PC-3 (cell line): ENCODE measurements around the gene MRPS14. TPM values are rescaled to one million over a fixed set of nuclear protein-coding genes. Genes with fewer than 3 reads are reported as not detected.

ENCODE experiments used
- ATAC-seq: fragments of 200-7000 bp; cut with Tn5 transposase; 2 replicates; pipeline ENCODE4 v1.9.1; 2020; ENCODE audit warnings: mild to moderate bottlenecking, moderate library complexity
- BruUV-seq: library from RNA; stranded (reverse); fragments of 400-500 nt; replicated peaks from 2 replicates; lab custom pipeline; 2021; lab: Mats Ljungman, UMichigan
- CTCF ChIA-PET: fragments of 300-600 bp; sonication (Branson Sonifier 250); formaldehyde crosslinking; loops from one replicate; lab custom pipeline; 2022; ENCODE audit warnings: antibody characterized with exemption; lab: Charles Lee
- POLR2A ChIA-PET: fragments of 300-600 bp; sonication (Branson Sonifier 250); formaldehyde crosslinking; loops from one replicate; lab custom pipeline; 2022; ENCODE audit warnings: antibody characterized with exemption; ENCODE audit not compliant: unreplicated experiment; lab: Charles Lee
- DNase-seq: peaks from one replicate; pipeline ENCODE4 v3.0.0-alpha.2; 2015
- H2AFZ ChIP-seq: fragments of 300-600 bp; sonication (generic); 2 replicates; pipeline ENCODE4 v1.6.0; 2016; ENCODE audit warnings: antibody characterized with exemption, low read length
- H3F3A ChIP-seq: fragments of 300-600 bp; sonication (generic); one replicate; pipeline ENCODE4 v1.6.0; 2017; ENCODE audit warnings: antibody characterized with exemption, low read length, control low read depth, mild to moderate bottlenecking; ENCODE audit not compliant: unreplicated experiment
- H3K27ac ChIP-seq: fragments of 300-600 bp; sonication (generic); 2 replicates; pipeline ENCODE4 v1.5.1; 2016; ENCODE audit warnings: mild to moderate bottlenecking, low read length
- H3K27me3 ChIP-seq: fragments of 300-600 bp; sonication (generic); 2 replicates; pipeline ENCODE4 v1.6.1; 2016; ENCODE audit warnings: low read length, mixed read lengths
- H3K36me3 ChIP-seq: fragments of 300-600 bp; sonication (generic); 2 replicates; pipeline ENCODE4 v1.6.1; 2016; ENCODE audit warnings: low read depth, mixed run types, low read length, mixed read lengths
- H3K4me1 ChIP-seq: fragments of 300-600 bp; sonication (generic); 2 replicates; pipeline ENCODE4 v1.5.1; 2016; ENCODE audit warnings: low read length; ENCODE audit not compliant: insufficient read depth
- H3K4me2 ChIP-seq: fragments of 300-600 bp; sonication (generic); 2 replicates; pipeline ENCODE4 v1.6.0; 2016; ENCODE audit warnings: low read length
- H3K4me3 ChIP-seq: fragments of 300-600 bp; sonication (generic); 2 replicates; pipeline ENCODE4 v1.5.1; 2016; ENCODE audit warnings: mild to moderate bottlenecking, low read length, mixed read lengths
- H3K79me2 ChIP-seq: fragments of 300-600 bp; sonication (generic); 2 replicates; pipeline ENCODE4 v1.6.1; 2017; ENCODE audit warnings: low read length, mixed read lengths
- H3K9ac ChIP-seq: fragments of 300-600 bp; sonication (generic); 2 replicates; pipeline ENCODE4 v1.6.0; 2016; ENCODE audit warnings: mild to moderate bottlenecking, low read length
- H3K9me2 ChIP-seq: fragments of 300-600 bp; sonication (generic); replicated peaks from 2 replicates; pipeline ENCODE4 v1.6.1; 2016; ENCODE audit warnings: mixed run types, low read length, mixed read lengths
- H3K9me3 ChIP-seq: fragments of 300-600 bp; sonication (generic); 2 replicates; pipeline ENCODE4 v1.6.1; 2016; ENCODE audit warnings: low read length, mixed read lengths
- H4K20me1 ChIP-seq: fragments of 300-600 bp; sonication (generic); 2 replicates; pipeline ENCODE4 v1.6.1; 2016; ENCODE audit warnings: low read length, mixed read lengths
- CTCF ChIP-seq: fragments of 300-600 bp; sonication (generic); conservative IDR thresholded peaks from 2 replicates; pipeline ENCODE4 v1.5.1; 2017; ENCODE audit warnings: antibody characterized with exemption, low read depth, mild to moderate bottlenecking, low read length
- EZH2 ChIP-seq: fragments of 300-600 bp; sonication (generic); IDR thresholded peaks from one replicate; pipeline ENCODE4 v1.6.1; 2017; ENCODE audit warnings: antibody characterized with exemption, mild to moderate bottlenecking, low read length; ENCODE audit not compliant: unreplicated experiment
- EZH2phosphoT487 ChIP-seq: fragments of 300-600 bp; sonication (generic); IDR thresholded peaks from 2 replicates; pipeline ENCODE4 v1.6.1; 2018; ENCODE audit warnings: mild to moderate bottlenecking, antibody characterized with exemption, low read length, borderline replicate concordance
- intact Hi-C: fragments of 100-400 bp; cut with micrococcal nuclease; formaldehyde crosslinking; loops from 2 replicates; pipeline ENCODE4 v1.9.0; 2023
- total RNA-seq: library from RNA; depleted of rRNA; stranded (reverse); fragments of >200 nt; gene quantifications from 2 replicates; pipeline ENCODE4 v1.2.3, GENCODE V29; 2014

Gene MRPS14
- total RNA-seq, 1 experiment from 2014 or later: 21.8 TPM

- H3K9me2 ChIP-seq: no peaks in the 10 kb centered on the region
- no peaks in the 10 kb centered on the region for H3K36me3 ChIP-seq
- no peaks in the 10 kb centered on the region for H3K27me3 ChIP-seq
- no TSS peak for BruUV-seq
- H3K4me2 ChIP-seq: no peak overlapping the region
- peaks cover 39% of the 10 kb centered on the region for H3K4me1 ChIP-seq
- no peak overlapping the region for H3K9ac ChIP-seq
- CTCF ChIA-PET: no interaction called here
- no peaks in the 10 kb centered on the region for H4K20me1 ChIP-seq
- TF ChIP-seq CTCF (no peak), EZH2phosphoT487 (no peak), EZH2 (no peak)
- DNase-seq: peak; percentile 69
- no peak for ATAC-seq
- no peak overlapping the region for H3K4me3 ChIP-seq
- H3K9me3 ChIP-seq: no peaks in the 10 kb centered on the region
- no peaks in the 10 kb centered on the region for H3F3A ChIP-seq
- intact Hi-C loops: no loop called here
- H3K27ac ChIP-seq: no peak overlapping the region
- H3K79me2 ChIP-seq: no peaks in the 10 kb centered on the region
- no peak overlapping the region for H2AFZ ChIP-seq
- POLR2A ChIA-PET: no interaction called here
Measured at GRCh38 chr1:174966008-174966572, 57.1 kb downstream of the MRPS14 start.

- Histone ChIP-seq H3K4me2 (no peak overlapping the region), H3K36me3 (no peaks in the 10 kb centered on the region), H3K9me2 (no peaks in the 10 kb centered on the region), H3K9ac (no peak overlapping the region), H3K27me3 (no peaks in the 10 kb centered on the region), H4K20me1 (no peaks in the 10 kb centered on the region), H3K79me2 (no peaks in the 10 kb centered on the region), H3K9me3 (no peaks in the 10 kb centered on the region), H3K27ac (no peak overlapping the region), H3F3A (no peaks in the 10 kb centered on the region), H3K4me3 (no peak overlapping the region), H2AFZ (no peak overlapping the region), H3K4me1 (peaks cover 39% of the 10 kb centered on the region)
- TF ChIP-seq EZH2 (no peak), CTCF (no peak), EZH2phosphoT487 (no peak)
- ATAC-seq (no peak), DNase-seq (no peak)
- CTCF ChIA-PET: no interaction called here
- BruUV-seq: no TSS peak
- intact Hi-C loops: no loop called here
- POLR2A ChIA-PET: no interaction called here
Measured at GRCh38 chr1:174965362-174966007, 57.7 kb downstream of the MRPS14 start.

- H4K20me1 ChIP-seq: no peaks in the 10 kb centered on the region
- no peaks in the 10 kb centered on the region for H3K27me3 ChIP-seq
- H3K4me3 ChIP-seq: no peak overlapping the region
- CTCF ChIA-PET: no interaction called here
- no peaks in the 10 kb centered on the region for H3K9me3 ChIP-seq
- H3F3A ChIP-seq: no peaks in the 10 kb centered on the region
- H2AFZ ChIP-seq: no peak overlapping the region
- no peak for DNase-seq
- POLR2A ChIA-PET: no interaction called here
- TF ChIP-seq EZH2 (no peak), EZH2phosphoT487 (no peak), CTCF (no peak)
- intact Hi-C loops: no loop called here
- no TSS peak for BruUV-seq
- no peak overlapping the region for H3K4me2 ChIP-seq
- H3K9ac ChIP-seq: no peak overlapping the region
- H3K36me3 ChIP-seq: no peaks in the 10 kb centered on the region
- H3K79me2 ChIP-seq: no peaks in the 10 kb centered on the region
- no peaks in the 10 kb centered on the region for H3K9me2 ChIP-seq
- no peak overlapping the region for H3K27ac ChIP-seq
- H3K4me1 ChIP-seq: peaks cover 39% of the 10 kb centered on the region
- no peak for ATAC-seq
Measured at GRCh38 chr1:174964972-174965361, 58.3 kb downstream of the MRPS14 start.
